Measurements from ENCODE around the gene PPFIA4.

PPFIA4 gene

DNA sequence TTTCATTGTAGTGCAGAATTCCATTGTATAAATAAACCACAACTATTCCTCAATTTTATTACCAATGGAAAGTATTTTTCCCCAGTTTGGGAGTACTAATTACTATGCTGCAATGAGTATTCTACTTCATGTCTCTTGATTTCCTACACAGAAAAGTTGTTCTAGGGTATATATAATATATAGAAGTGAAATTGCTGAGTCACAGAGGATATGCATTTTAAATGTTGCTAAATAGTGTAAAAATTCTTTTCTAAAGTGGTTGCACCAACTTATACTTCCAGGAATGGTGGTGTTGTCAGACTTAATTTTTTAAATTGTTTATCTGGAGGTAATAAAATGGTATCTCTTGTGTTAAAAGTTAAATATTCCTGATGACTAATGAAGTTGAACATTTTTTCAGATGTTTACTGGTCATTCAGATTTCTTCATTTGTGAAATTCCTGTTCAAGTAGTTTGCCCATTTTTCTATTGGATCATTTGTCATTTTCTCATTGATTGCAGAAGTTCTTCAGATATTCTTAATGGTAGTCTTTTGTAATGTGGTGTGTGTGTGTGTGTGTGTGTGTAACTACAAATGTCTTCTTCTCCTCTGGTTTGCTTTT lies 78.6 kb downstream of the PPFIA4 start:
- no peak for DNase-seq

DNA sequence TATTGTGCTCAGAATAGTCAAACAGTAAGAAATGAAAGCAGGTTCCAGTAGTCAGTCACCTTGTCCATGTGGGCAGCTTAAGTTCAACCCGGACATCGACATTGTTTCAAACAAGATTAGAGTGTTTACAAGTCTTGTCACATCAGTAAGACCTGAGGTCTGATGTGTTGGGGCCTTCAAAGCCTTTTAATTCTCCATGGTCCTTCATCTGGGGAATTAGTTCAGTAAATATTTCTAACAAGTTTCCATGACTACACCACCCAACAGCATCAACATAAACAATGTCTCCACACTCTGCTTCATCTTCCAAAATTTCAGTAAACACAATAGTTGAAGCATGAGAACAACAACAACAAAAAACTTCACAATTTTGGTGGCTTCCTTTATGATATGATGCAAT lies 86.2 kb downstream of the PPFIA4 start:
- DNase-seq, result no peak

DNA sequence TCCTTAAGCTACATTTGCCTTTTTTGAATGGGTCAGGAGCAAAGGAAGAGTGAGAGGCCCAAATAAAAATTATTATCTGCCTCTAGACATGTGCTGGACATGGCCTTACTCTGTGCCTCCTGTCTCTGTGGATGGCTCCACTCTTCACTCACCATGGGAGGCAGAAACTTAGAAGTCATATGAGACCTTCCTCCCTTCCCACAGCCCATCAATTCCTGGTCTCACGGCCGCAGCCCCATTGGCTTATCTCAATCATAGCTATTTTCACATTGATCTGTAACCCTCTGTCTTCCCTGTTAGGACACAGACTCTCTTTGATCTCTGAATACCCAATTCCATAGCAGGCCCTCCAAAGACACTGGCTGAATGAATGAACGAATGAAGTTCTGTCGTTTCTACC lies 87.0 kb downstream of the PPFIA4 start:
- no peak for DNase-seq

DNA sequence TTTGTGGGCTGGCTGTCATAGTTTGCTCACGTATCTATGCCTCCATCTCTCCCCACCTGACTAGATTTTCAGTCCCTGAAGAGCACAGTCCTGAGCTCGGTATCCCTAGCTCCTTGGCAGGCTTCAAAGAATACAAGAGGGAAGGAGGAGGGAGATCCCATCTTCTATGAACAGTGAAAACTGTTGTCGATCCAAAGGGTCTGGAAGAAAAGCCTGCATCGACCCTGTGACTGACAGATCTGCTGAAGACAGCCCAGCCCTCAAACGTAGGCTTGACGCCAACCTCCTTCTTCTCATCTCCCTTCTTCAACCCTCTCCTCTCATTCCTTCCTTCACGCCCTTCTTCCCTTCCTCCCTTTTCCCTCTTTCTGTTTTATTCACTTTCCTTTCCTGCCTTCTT lies 87.9 kb downstream of the PPFIA4 start:
- no peak for DNase-seq

DNA sequence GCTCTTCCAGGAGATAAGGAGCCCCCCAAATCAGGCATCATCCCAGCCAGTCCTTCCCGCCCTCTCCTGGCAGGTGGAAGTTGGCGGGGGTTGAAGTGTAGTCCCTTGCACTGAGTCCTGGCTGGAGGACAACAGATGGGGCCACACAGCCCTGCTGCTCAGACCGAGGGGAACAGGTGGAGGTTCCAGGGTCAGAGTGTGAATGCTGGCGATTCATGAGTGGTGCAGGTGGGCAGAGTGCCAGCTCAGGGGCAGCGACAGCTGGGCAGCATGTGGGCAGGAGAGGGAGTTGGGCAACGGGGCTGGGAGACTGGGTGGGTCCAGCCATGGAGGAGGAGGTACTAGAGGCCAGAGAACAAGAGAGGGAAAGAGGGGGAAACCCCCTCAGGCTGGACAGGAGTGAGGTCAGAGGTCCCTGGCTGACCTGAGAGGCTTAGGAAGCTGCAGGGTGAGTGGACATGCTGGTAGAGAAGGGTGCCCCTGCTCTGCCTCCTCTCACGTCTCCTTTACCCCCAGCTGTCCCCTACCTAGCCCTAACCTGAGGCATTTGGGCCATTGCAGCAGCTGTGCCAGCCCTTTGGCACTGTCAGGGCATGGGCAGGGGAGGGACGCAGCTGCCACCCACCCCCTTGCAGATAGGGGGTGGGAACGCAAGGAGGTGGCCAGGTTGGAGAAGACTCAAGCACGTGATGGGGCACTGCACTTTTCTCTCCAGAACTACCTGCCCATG lies 90.0 kb downstream of the PPFIA4 start:
- peak; percentile 47 for DNase-seq

DNA sequence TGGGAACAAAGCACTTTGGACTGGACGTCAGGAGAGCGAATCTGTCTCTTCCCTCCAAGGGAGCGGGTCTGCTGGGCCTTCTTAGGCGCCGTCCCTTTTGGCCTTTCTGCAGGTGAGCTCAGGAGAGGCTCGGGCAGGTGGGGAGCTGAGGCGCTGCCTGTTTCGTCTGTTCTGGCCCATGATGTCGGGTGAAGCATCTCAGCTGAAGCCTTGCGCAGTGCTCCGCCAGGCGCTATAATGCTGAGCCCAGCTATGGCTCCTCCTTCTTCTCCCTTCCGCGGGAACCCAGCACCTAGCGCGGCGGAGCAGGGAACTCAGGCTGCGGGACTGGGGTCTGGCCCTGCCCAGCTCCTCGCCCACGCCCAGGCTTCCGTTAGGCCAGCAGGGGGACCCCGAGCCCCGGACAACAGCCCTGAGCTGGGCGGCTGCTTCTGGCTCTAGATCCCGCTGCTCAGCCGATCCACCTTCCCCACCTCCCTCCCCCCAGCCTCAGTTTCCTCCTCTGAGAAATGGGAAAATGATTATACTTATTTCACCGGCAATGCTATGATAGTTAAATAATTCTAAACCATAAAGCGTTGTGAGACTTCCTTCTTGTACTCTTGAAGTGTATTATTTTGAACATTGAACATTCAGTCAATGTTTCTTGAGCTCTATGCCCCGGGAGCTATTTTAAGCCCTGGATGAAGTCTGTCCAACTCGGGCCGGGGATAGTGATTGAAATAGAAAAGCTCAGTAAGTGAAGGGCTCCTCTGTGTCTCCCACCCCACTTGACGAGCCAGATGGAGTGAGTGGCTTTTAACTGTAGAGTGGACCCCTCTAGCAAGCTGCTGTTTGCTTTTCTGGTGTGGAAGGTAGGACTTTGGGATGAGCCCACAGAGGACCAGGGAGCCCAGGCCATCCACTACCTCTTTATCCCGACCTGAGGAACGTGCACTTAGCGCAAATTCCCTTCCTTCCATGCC lies 91.6 kb downstream of the PPFIA4 start:
- DNase-seq, result peak; percentile 9

DNA sequence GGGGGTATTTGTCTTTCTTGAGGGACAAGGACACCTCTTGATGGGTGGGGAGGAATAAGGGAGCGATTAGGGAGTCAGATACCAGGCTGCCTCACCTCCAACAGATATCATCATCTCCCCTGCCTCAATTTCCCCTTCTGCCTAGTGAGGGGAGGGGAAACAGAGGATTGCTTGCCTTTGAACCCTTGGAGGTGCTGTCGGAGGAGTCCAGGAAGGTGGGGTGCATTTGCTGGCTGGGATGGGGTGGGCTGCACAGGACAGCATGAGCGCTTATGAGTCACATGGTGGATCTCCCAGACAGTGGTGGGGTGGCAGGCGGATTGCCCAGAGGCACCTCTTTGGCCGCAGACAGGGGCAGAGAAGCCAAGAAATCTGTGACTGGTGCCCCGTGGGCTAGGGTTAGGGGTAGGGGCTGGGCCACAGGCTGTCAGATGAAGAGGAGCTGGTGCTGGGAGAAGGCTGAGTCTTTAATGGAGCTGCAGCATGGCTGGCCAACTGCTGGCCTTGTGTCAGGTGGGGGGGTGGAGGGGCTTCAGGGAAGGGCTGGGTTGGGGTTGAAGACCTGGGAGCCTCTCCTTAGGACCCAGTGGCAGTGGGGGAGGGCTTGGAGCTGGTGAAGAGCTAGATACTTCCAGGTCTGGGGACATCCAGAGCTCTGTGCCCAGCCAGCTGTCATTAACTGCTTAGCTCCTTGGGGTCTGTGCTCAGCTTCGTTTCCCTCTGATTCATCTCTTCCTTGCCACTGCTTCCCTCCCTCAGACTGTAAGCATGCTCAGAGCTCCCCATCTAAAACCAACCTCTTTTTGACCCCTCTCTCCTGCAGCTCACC lies 94.2 kb downstream of the PPFIA4 start:
- DNase-seq, result no peak

DNA sequence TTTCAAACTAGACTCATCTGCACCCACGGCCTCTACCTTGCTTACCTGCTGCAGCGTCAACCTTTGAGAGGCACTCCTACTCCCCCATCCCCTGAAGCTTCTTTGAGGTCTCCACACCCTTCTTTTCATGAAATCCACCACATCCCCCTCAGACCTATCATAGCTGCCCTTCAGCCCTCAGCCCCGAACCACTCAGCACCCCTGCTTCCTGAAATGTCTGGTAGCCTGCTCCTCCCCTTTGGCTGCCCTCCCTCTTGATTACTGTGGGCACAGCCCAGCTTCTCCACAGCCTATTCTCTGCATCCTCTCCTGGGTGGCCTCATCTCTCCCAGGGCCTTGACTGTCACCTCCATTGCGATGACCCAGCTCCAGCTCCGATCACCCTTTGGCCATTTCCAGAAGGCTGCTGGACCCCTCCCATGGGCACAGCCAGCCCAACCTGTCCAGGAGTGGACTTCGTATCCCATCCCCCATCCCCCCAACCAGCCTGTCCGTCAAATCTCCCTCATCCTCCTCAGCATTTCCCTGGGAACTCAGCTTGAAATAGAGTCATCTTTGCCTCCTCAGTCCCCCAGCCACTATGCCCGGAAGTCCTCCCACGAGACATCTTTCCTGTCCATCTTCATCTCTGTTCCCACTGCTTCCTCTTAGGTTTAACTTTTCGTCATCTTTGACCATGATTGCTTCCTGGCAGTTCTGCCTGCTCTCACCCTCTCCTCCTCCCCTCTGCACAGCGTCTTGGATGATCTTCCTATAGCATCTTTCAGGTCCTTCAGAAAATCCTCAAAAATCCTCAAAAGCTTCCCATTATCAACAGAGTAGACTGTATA lies 95.1 kb downstream of the PPFIA4 start:
- no peak for DNase-seq

DNA sequence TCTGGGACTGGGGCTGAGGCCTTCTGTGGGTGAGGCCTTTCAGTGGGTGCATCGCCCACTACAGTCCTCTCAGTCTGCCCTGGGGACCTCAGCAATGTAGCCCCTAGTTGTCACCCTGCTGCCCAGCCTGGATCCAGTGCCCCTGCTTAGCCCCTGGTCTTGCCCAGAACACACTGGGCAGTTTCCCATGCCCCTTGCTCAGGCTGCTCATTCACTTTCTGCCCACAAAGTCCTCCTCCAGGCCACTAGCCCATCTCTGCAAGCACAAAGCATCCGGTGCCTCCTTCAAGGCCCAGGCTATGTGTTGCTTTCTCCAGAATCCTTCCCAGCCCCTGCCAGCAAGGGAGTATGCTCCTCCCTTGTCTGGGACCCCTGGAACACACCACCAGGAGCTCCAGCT lies 95.9 kb downstream of the PPFIA4 start:
- DNase-seq, result no peak

GRCh38 chr1:203124011-203124410 lies 97.7 kb downstream of the PPFIA4 start:
- DNase-seq, result no peak

DNA sequence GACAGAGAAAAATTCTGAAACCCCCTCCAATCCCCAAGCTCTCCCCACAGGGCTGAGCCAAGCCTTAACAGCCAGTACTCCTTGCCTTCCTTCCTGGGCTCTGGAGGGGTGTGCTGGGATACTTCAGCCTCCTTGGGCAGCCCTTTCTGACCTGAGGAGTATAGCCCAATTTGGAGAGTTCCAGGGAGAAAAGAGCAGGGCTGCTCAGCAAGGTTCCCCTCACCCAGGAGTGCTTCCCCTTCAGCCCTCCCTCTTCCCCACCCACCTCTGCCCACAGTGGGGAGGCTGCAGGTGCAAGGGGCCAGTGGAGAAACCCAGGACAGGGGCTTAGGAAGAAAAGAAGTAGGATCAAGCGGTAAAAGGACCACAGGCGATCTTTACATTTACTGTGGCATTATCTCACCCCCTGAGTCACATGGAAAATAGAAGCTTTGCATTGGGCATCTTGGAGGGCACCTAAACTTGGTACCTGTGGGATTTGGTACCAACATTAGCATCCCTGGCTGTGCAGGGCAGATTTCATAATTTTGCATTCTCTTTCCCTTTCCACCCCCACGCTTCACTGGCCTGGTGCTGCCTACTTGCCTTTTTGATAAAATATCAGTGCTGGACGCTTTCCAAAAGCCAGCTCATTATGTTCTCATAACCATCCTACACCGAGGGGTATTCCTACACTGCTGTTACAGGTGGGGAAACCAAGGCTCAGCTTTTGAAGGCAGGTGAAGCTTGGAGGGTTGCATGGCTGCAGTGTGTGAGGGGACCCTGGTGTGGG lies 98.4 kb downstream of the PPFIA4 start:
- DNase-seq, result no peak

- DNase-seq, result no peak
Measured at GRCh38 chr1:203126151-203126865, 100.0 kb downstream of the PPFIA4 start.

DNA sequence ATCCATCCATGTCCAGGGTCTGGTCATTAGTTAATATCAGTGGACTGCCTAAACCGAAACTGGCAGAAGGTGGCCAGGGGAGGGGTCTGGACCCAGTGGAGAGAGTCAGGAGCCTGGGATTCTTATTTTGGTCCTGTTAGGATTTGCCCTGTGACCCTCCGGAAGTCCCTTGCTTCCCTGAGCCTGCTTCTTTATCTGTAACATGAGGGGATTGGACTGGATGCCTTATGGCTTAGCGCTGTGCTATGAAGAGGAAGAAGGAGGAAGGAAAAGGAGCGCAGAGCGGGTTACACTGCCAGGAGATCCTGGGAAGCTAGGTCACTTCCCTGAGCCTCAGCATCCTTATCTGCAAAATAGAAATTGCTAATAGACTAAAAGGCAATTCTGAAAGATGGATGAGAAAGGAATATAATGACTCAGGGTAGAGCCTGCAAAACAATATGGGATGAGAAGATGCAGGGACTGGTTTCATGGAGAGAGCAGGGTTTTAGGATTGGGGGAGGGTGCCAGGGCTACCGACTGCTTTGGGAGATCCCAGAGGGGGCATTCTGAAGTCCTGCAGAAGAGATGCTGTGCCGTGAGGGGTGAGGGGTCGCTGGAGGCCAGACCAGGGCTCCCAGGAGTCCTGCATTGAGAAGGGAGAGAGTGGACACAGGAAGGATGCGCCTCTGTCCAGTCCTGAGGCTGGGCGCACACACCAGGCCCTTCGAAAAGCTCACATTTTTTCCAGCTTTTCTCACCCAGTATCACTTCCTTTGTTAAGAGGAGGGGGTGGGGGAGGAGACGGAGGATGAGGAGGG lies 100.8 kb downstream of the PPFIA4 start:
- no peak for DNase-seq

DNA sequence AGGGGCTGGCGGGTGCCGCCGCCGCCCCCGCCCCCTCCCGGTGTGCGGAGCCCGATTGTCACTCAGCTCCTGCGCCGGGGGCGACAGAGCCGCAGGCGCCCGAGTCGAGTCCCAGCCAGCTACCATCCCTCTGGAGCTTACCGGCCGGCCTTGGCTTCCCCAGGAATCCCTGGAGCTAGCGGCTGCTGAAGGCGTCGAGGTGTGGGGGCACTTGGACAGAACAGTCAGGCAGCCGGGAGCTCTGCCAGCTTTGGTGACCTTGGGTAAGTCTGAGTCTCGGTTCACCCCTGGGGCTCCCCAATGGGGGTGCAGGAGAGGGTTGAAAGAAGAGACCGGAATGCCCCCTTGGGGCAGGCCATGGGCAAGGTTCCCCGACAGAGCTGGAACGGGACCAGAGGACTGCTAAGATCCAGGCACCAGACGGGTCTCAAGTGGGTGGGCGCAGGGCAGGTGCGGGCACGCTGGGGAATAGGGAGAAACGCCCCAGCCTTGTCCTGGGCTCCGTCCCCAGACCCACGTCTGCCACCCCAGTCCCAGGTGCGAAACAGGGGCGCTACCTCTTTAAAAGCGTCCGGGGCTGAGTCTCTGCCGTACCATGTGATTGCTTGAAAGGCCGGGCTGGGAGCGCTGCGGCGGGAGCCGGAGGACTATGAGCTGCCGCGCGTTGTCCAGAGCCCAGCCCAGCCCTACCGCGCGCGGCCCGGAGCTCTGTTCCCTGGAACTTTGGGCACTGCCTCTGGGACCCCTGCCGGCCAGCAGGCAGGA lies 101.6 kb downstream of the PPFIA4 start, which contains the start of gene ADORA1:
Gene ADORA1, plus strand, starts transcription at position 61 of the 765 bp plus-strand sequence. CDS start 1,116 bp downstream, outside the sequence.
- no peak for DNase-seq

GRCh38 chr1:203128431-203128715 lies 102.1 kb downstream of the PPFIA4 start:
- DNase-seq, result no peak
